Endothelial cell of umbilical vein (primary cell): Measurements from ENCODE around the gene B3GNT8. TPM values are rescaled to one million over a fixed set of nuclear protein-coding genes. Genes with fewer than 3 reads are reported as not detected.

Source experiments
- BruUV-seq: library from RNA; stranded (reverse); fragments of 400-500 nt; replicated peaks from 2 replicates; lab custom pipeline; 2021; lab: Mats Ljungman, UMichigan
- CTCF ChIA-PET: fragments of 300-600, 350-600 bp; sonication (Branson Sonifier 250); formaldehyde crosslinking; loops from one replicate; lab custom pipeline; 2021; ENCODE audit warnings: antibody characterized with exemption, inconsistent platforms; lab: Charles Lee
- POLR2A ChIA-PET: fragments of 300-600, 350-600 bp; sonication (Branson Sonifier 250); formaldehyde crosslinking; loops from one replicate; lab custom pipeline; 2021; ENCODE audit warnings: antibody characterized with exemption, inconsistent platforms; lab: Charles Lee
- DNase-seq: peaks from one replicate; pipeline ENCODE4 v3.0.0-alpha.2; 2011; ENCODE audit warnings: low read depth, low spot score
- FAIRE-seq: peaks from 2 replicates; lab custom pipeline; 2011; peaks lifted over from hg19 to GRCh38; lab: Jason Lieb, UNC
- H2AFZ ChIP-seq: 2 replicates; pipeline ENCODE4 v1.6.0; 2012; ENCODE audit warnings: low read depth, low read length, control low read depth, inconsistent platforms
- H3K27ac ChIP-seq: 2 replicates; pipeline ENCODE4 v1.5.1; 2011; ENCODE audit warnings: low read depth, mild to moderate bottlenecking, control low read depth, low read length, moderate library complexity; ENCODE audit not compliant: insufficient read depth
- H3K27me3 ChIP-seq, 2 experiments: 2 replicates each; pipeline versions ENCODE4 v1.6.0 to v1.6.1; 2011; ENCODE audit warnings: low read length in 2 of 2, mixed read lengths in 1 of 2; ENCODE audit not compliant: control insufficient read depth in 2 of 2, insufficient read depth in 2 of 2
- H3K36me3 ChIP-seq, 2 experiments: 2 replicates in 1 of 2; 3 replicates in 1 of 2; pipeline ENCODE4 v1.5.1; 2011; ENCODE audit warnings: low read length in 2 of 2, mild to moderate bottlenecking in 1 of 2, moderate library complexity in 1 of 2; ENCODE audit not compliant: control insufficient read depth in 2 of 2, insufficient read depth in 2 of 2; ENCODE audit errors: extremely low read depth in 1 of 2
- H3K4me1 ChIP-seq: 3 replicates; pipeline ENCODE4 v1.5.1; 2011; ENCODE audit warnings: mild to moderate bottlenecking, low read length; ENCODE audit not compliant: control insufficient read depth, insufficient read depth; ENCODE audit errors: extremely low read depth
- H3K4me2 ChIP-seq: 2 replicates; pipeline ENCODE4 v1.6.1; 2011; ENCODE audit warnings: low read length, control low read depth, mixed read lengths; ENCODE audit not compliant: insufficient read depth
- H3K4me3 ChIP-seq, 3 experiments: fragments of 200-600 bp in 1 of 3; sonication (generic), shearing (Covaris generic) in 1 of 3; replicated peaks in 1 of 3; 2 replicates each; pipeline ENCODE4 v1.5.1; 2011 to 2016; ENCODE audit warnings: control low read depth in 3 of 3, low read length in 3 of 3, mild to moderate bottlenecking in 2 of 3, inconsistent platforms in 1 of 3, low read depth in 1 of 3, moderate library complexity in 1 of 3; ENCODE audit not compliant: insufficient read depth in 1 of 3
- H3K79me2 ChIP-seq: 2 replicates; pipeline ENCODE4 v1.6.0; 2012; ENCODE audit warnings: low read length, inconsistent platforms; ENCODE audit not compliant: control insufficient read depth, insufficient read depth
- H3K9ac ChIP-seq: replicated peaks from 2 replicates; pipeline ENCODE3; 2011; ENCODE audit warnings: low read length, control low read depth; ENCODE audit not compliant: insufficient read depth; ENCODE audit errors: extremely low read depth
- H3K9me1 ChIP-seq: replicated peaks from 3 replicates; pipeline ENCODE4 v1.6.0; 2011; ENCODE audit warnings: mild to moderate bottlenecking, low read length; ENCODE audit not compliant: control insufficient read depth, insufficient read depth; ENCODE audit errors: extremely low read depth
- H3K9me3 ChIP-seq: replicated peaks from 2 replicates; pipeline ENCODE4 v1.5.1; 2012; ENCODE audit warnings: low read length, inconsistent platforms; ENCODE audit not compliant: control insufficient read depth, insufficient read depth
- H4K20me1 ChIP-seq: replicated peaks from 2 replicates; pipeline ENCODE3; 2011; ENCODE audit warnings: mild to moderate bottlenecking, low read length; ENCODE audit not compliant: control insufficient read depth, insufficient read depth; ENCODE audit errors: extremely low read depth
- EZH2 ChIP-seq: IDR thresholded peaks from 2 replicates; pipeline ENCODE4 v1.6.1; 2012; ENCODE audit warnings: borderline replicate concordance, low read depth, mild to moderate bottlenecking, moderate library complexity, low read length, inconsistent platforms; ENCODE audit not compliant: severe bottlenecking
- GATA2 ChIP-seq: IDR thresholded peaks from 2 replicates; pipeline ENCODE4 v1.7.0; 2011; ENCODE audit warnings: low read depth, mild to moderate bottlenecking, moderate library complexity, mixed read lengths, low read length; ENCODE audit not compliant: insufficient read length, insufficient read depth
- JUN ChIP-seq: IDR thresholded peaks from 2 replicates; pipeline ENCODE4 v1.6.1; 2011; ENCODE audit warnings: borderline replicate concordance, low read depth; ENCODE audit not compliant: insufficient read length, insufficient read depth
- MYC ChIP-seq: IDR thresholded peaks from one replicate; pipeline ENCODE4 v1.6.1; 2011; ENCODE audit warnings: mild to moderate bottlenecking, low read depth, low read length
- POLR2A ChIP-seq: IDR thresholded peaks from 2 replicates; pipeline ENCODE4 v1.6.1; 2012; ENCODE audit warnings: low read depth, mild to moderate bottlenecking, control low read depth, low read length
- POLR2AphosphoS5 ChIP-seq: IDR thresholded peaks from 2 replicates; pipeline ENCODE4 v1.6.1; 2012; ENCODE audit warnings: low read depth, mild to moderate bottlenecking, control low read depth, low read length, moderate library complexity; ENCODE audit not compliant: insufficient read depth
- dilution Hi-C: fragments of 300-500 bp; cut with MboI; formaldehyde crosslinking; loops from one replicate; pipeline ENCODE4 v1.15.0; 2019; ENCODE audit warnings: low sequenced_read_pairs; ENCODE audit not compliant: extremely low pct_ligation_motif_present
- intact Hi-C: fragments of 100-400 bp; cut with micrococcal nuclease; formaldehyde crosslinking; loops from one replicate; pipeline ENCODE4 v1.10.0; 2022
- polyA plus RNA-seq, 4 experiments: library from polyadenylated mRNA; depleted of rRNA in 3 of 4; stranded (reverse) in 3 of 4; unstranded in 1 of 4; fragments of >200 nt; gene quantifications; 2 replicates each; pipeline versions ENCODE4 v1.2.1 to v1.2.3, GENCODE V29; 2011 to 2012; ENCODE audit warnings: missing spikeins in 1 of 4
- total RNA-seq: library from RNA; stranded (reverse); gene quantifications from 2 replicates; pipeline ENCODE4 v1.2.3, GENCODE V29; 2021
- TF ChIP-seq, protein P1 (sequence below): IDR thresholded peaks from 2 replicates; pipeline ENCODE4 v1.6.1; 2011; ENCODE audit not compliant: insufficient read depth, insufficient read length
- TF ChIP-seq, protein P2 (sequence below), 2 donors: IDR thresholded peaks; 1 replicate in 1 of 2; 2 replicates in 1 of 2; pipeline ENCODE4 v1.5.1; 2011; ENCODE audit warnings: low read length in 2 of 2, mild to moderate bottlenecking in 2 of 2, moderate library complexity in 2 of 2, control low read depth in 1 of 2, inconsistent platforms in 1 of 2, low read depth in 1 of 2; ENCODE audit not compliant: insufficient read depth in 1 of 2; ENCODE audit errors: extremely low read depth in 1 of 2

Gene B3GNT8
- total and polyA plus RNA-seq, 2 donors (not counting 3 experiments of a cell fraction or from before 2014, with no cell fraction given), result 3.6 to 7.6 TPM

DNA sequence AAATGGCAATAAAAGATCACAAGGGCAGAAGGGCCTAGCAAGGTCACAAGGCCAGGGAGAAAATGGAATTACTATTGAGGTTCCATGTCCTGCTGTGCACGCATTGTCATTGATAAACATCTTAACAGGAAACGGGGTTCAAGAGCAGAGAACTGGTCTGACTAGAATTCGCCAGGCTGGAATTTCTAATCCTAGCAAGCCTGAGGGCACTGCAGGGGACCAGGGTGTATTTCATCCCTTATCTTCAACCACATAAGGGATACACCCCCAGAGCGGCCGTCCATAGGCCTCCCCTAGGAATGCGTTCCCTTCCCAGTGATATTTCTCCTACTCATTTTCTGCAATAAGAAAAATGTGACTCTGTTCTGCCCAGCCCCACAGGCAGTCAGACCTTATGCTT is 35.3 kb upstream of the B3GNT8 start:
- no peak for TF ChIP-seq JUN
- no peak for TF ChIP-seq POLR2AphosphoS5
- TF ChIP-seq EZH2, result no peak
- no peak for TF ChIP-seq POLR2A
- no peak for TF ChIP-seq GATA2
- TF ChIP-seq, protein P1, sequence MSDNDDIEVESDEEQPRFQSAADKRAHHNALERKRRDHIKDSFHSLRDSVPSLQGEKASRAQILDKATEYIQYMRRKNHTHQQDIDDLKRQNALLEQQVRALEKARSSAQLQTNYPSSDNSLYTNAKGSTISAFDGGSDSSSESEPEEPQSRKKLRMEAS, result no peak
- TF ChIP-seq, protein P2, sequence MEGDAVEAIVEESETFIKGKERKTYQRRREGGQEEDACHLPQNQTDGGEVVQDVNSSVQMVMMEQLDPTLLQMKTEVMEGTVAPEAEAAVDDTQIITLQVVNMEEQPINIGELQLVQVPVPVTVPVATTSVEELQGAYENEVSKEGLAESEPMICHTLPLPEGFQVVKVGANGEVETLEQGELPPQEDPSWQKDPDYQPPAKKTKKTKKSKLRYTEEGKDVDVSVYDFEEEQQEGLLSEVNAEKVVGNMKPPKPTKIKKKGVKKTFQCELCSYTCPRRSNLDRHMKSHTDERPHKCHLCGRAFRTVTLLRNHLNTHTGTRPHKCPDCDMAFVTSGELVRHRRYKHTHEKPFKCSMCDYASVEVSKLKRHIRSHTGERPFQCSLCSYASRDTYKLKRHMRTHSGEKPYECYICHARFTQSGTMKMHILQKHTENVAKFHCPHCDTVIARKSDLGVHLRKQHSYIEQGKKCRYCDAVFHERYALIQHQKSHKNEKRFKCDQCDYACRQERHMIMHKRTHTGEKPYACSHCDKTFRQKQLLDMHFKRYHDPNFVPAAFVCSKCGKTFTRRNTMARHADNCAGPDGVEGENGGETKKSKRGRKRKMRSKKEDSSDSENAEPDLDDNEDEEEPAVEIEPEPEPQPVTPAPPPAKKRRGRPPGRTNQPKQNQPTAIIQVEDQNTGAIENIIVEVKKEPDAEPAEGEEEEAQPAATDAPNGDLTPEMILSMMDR (IDR thresholded peaks at IDR 0.05; ENCODE audit: extremely low read depth in 1 of 2, insufficient read depth in 1 of 2, low read depth in 1 of 2, low read length in 2 of 2), result no peak
- TF ChIP-seq MYC, result no peak
- H3K4me2 ChIP-seq, result no peak overlapping the region
- no peaks in the 10 kb centered on the region for H3K9me1 ChIP-seq
- peaks cover 11% of the 10 kb centered on the region for H3K79me2 ChIP-seq
- no peaks in the 10 kb centered on the region for H3K36me3 ChIP-seq
- ChIA-PET POLR2A (no interaction called here), CTCF (no interaction called here)
- no peaks in the 10 kb centered on the region for H4K20me1 ChIP-seq
- no peak overlapping the region for H3K27ac ChIP-seq
- H3K27me3 ChIP-seq, result no peaks in the 10 kb centered on the region
- H3K9ac ChIP-seq, result no peak overlapping the region
- FAIRE-seq, result no peak
- BruUV-seq, result no TSS peak
- no peak overlapping the region for H3K4me3 ChIP-seq
- no peak for DNase-seq
- intact Hi-C loops, result no loop called here
- no peaks in the 10 kb centered on the region for H3K9me3 ChIP-seq
- dilution Hi-C loops, result no loop called here
- peaks cover 10% of the 10 kb centered on the region for H3K4me1 ChIP-seq
- no peak overlapping the region for H2AFZ ChIP-seq
